SK-N-SH treated with all-trans-retinoic acid at 6 μM for 48 hours (cell line): ENCODE measurements around the gene CD200.

Experiments used
- ATAC-seq: fragments of 200-7000 bp; cut with Tn5 transposase; 3 replicates; pipeline ENCODE4 v1.9.1; 2020; ENCODE audit warnings: mild to moderate bottlenecking, moderate library complexity
- BACH2 ChIP-seq: fragments of 250-450 bp; sonication (Bioruptor Pico); IDR thresholded peaks from 2 replicates; pipeline ENCODE4 v1.9.0; 2021; ENCODE audit warnings: mild to moderate bottlenecking, borderline replicate concordance
- CREB5 ChIP-seq: fragments of 250-450 bp; sonication (Bioruptor Pico); IDR thresholded peaks from 2 replicates; pipeline ENCODE4 v1.5.1; 2020; ENCODE audit warnings: low read depth, mild to moderate bottlenecking, moderate library complexity
- CSDC2 ChIP-seq: fragments of 250-450 bp; sonication (Bioruptor Pico); IDR thresholded peaks from 2 replicates; pipeline ENCODE4 v1.5.0; 2020; ENCODE audit warnings: mild to moderate bottlenecking, moderate library complexity
- ESRRG ChIP-seq: fragments of 250-450 bp; sonication (Bioruptor Pico); IDR thresholded peaks from 2 replicates; pipeline ENCODE4 v1.6.1; 2021; ENCODE audit warnings: mild to moderate bottlenecking
- ISL1 ChIP-seq: fragments of 250-450 bp; sonication (Bioruptor Pico); IDR thresholded peaks from 2 replicates; pipeline ENCODE4 v2.1.2; 2022; ENCODE audit warnings: mild to moderate bottlenecking, moderate library complexity
- OSR1 ChIP-seq: fragments of 250-450 bp; sonication (Bioruptor Pico); IDR thresholded peaks from 2 replicates; pipeline ENCODE4 v1.8.0; 2022; ENCODE audit warnings: moderate library complexity, mild to moderate bottlenecking, inconsistent platforms
- PATZ1 ChIP-seq: fragments of 250-450 bp; sonication (Bioruptor Pico); IDR thresholded peaks from 2 replicates; pipeline ENCODE4 v1.8.0; 2020; ENCODE audit warnings: mild to moderate bottlenecking, moderate library complexity, borderline replicate concordance
- POU6F1 ChIP-seq: fragments of 250-450 bp; sonication (Bioruptor Pico); IDR thresholded peaks from 2 replicates; pipeline ENCODE4 v1.8.0; 2021; ENCODE audit warnings: low read depth, mild to moderate bottlenecking, moderate library complexity, borderline replicate concordance
- PPARA ChIP-seq: fragments of 250-450 bp; sonication (Bioruptor Pico); IDR thresholded peaks from 2 replicates; pipeline ENCODE4 v1.5.0; 2020; ENCODE audit warnings: mild to moderate bottlenecking, borderline replicate concordance
- RARB ChIP-seq: fragments of 250-450 bp; sonication (Bioruptor Pico); IDR thresholded peaks from 2 replicates; pipeline ENCODE4 v1.8.0; 2021; ENCODE audit warnings: mild to moderate bottlenecking, moderate library complexity
- SNAI2 ChIP-seq: fragments of 250-450 bp; sonication (Bioruptor Pico); IDR thresholded peaks from 2 replicates; pipeline ENCODE4 v1.5.0; 2020; ENCODE audit warnings: mild to moderate bottlenecking, moderate library complexity
- TCF4 ChIP-seq: fragments of 250-450 bp; sonication (Bioruptor Pico); IDR thresholded peaks from 2 replicates; pipeline ENCODE4 v1.8.0; 2021; ENCODE audit warnings: mild to moderate bottlenecking, moderate library complexity, borderline replicate concordance
- TOX ChIP-seq: fragments of 250-450 bp; sonication (Bioruptor Pico); IDR thresholded peaks from 2 replicates; pipeline ENCODE4 v1.8.0; 2021; ENCODE audit warnings: mild to moderate bottlenecking, moderate library complexity, borderline replicate concordance
- TSHZ2 ChIP-seq: fragments of 250-450 bp; sonication (Bioruptor Pico); IDR thresholded peaks from 2 replicates; pipeline ENCODE4 v1.5.0; 2020; ENCODE audit warnings: mild to moderate bottlenecking, moderate library complexity
- ZC3H10 ChIP-seq: fragments of 250-450 bp; sonication (Bioruptor Pico); IDR thresholded peaks from 2 replicates; pipeline ENCODE4 v1.5.1; 2021; ENCODE audit warnings: mild to moderate bottlenecking, moderate library complexity
- ZFP3 ChIP-seq: fragments of 250-450 bp; sonication (Bioruptor Pico); IDR thresholded peaks from 2 replicates; pipeline ENCODE4 v1.5.0; 2020; ENCODE audit warnings: mild to moderate bottlenecking, moderate library complexity
- ZNF565 ChIP-seq: fragments of 450-650 bp; formaldehyde crosslinking; conservative IDR thresholded peaks from 2 replicates; pipeline ENCODE4 v1.5.0; 2020; ENCODE audit warnings: low read depth, mild to moderate bottlenecking, moderate library complexity
- ZNF70 ChIP-seq: fragments of 450-650 bp; formaldehyde crosslinking; IDR thresholded peaks from 2 replicates; pipeline ENCODE4 v1.5.0; 2020; ENCODE audit warnings: mild to moderate bottlenecking, moderate library complexity
- ZNF8 ChIP-seq: fragments of 450-650 bp; formaldehyde crosslinking; IDR thresholded peaks from 2 replicates; pipeline ENCODE4 v1.5.0; 2020; ENCODE audit warnings: mild to moderate bottlenecking, moderate library complexity

Gene CD200

GRCh38 chr3:112346491-112347122 is 13.7 kb downstream of the CD200 start:
- TF ChIP-seq PPARA (no peak), CSDC2 (CRISPR knock-in tag) (no peak), ISL1 (CRISPR knock-in tag) (no peak), ZNF8 (CRISPR knock-in tag) (no peak), ZNF70 (CRISPR knock-in tag) (no peak), POU6F1 (CRISPR knock-in tag) (no peak), ZNF565 (CRISPR knock-in tag) (no peak), BACH2 (CRISPR knock-in tag) (no peak), ZC3H10 (CRISPR knock-in tag) (no peak), SNAI2 (CRISPR knock-in tag) (no peak)
- no peak for ATAC-seq

- no peak for ATAC-seq
- TF ChIP-seq TSHZ2 (CRISPR knock-in tag) (no peak), CREB5 (no peak), ISL1 (CRISPR knock-in tag) (no peak), ZFP3 (CRISPR knock-in tag) (no peak), TOX (no peak)
- TF ChIP-seq, all 23 proteins: peak for 0
Measured at GRCh38 chr3:112348943-112349342, 16.0 kb downstream of the CD200 start.

- ATAC-seq = no peak
- TF ChIP-seq ZNF70 (CRISPR knock-in tag) (no peak), OSR1 (CRISPR knock-in tag) (no peak), ISL1 (CRISPR knock-in tag) (no peak), ZC3H10 (CRISPR knock-in tag) (no peak), PATZ1 (CRISPR knock-in tag) (no peak), TSHZ2 (CRISPR knock-in tag) (no peak), PPARA (no peak), RARB (no peak), BACH2 (CRISPR knock-in tag) (no peak), TCF4 (CRISPR knock-in tag) (no peak), CREB5 (no peak), ZNF8 (CRISPR knock-in tag) (no peak), ZNF565 (CRISPR knock-in tag) (no peak), ESRRG (CRISPR knock-in tag) (no peak)
- TF ChIP-seq, all 23 proteins: peak for 0
Measured at GRCh38 chr3:112349557-112349956, 16.6 kb downstream of the CD200 start.
